Astrocyte (in vitro differentiated cells and primary cell): ENCODE measurements around the gene CREB5.

Experiments
- EZH2 ChIP-seq: IDR thresholded peaks from 2 replicates; pipeline ENCODE4 v1.6.1; 2012; ENCODE audit warnings: mild to moderate bottlenecking, low read length, inconsistent platforms; ENCODE audit not compliant: insufficient read depth
- TF ChIP-seq, protein P1 (sequence below): IDR thresholded peaks from 2 replicates; pipeline ENCODE4 v1.5.1; 2011; ENCODE audit warnings: low read depth, mild to moderate bottlenecking, inconsistent platforms, low read length, moderate library complexity; ENCODE audit not compliant: insufficient read depth

- TF ChIP-seq, protein P1, sequence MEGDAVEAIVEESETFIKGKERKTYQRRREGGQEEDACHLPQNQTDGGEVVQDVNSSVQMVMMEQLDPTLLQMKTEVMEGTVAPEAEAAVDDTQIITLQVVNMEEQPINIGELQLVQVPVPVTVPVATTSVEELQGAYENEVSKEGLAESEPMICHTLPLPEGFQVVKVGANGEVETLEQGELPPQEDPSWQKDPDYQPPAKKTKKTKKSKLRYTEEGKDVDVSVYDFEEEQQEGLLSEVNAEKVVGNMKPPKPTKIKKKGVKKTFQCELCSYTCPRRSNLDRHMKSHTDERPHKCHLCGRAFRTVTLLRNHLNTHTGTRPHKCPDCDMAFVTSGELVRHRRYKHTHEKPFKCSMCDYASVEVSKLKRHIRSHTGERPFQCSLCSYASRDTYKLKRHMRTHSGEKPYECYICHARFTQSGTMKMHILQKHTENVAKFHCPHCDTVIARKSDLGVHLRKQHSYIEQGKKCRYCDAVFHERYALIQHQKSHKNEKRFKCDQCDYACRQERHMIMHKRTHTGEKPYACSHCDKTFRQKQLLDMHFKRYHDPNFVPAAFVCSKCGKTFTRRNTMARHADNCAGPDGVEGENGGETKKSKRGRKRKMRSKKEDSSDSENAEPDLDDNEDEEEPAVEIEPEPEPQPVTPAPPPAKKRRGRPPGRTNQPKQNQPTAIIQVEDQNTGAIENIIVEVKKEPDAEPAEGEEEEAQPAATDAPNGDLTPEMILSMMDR, result no peak
- TF ChIP-seq EZH2, result no peak
Observed at GRCh38 chr7:28754447-28754846, 342.1 kb downstream of the CREB5 start.
